ENCODE measurements around the gene NOS3. TPM values are rescaled to one million over a fixed set of nuclear protein-coding genes. Genes with fewer than 3 reads are reported as not detected.

The NOS3 gene
- total RNA-seq, 4 donors from 2014 or later = 6.6 to 50.1 (median 15.8) TPM

DNA sequence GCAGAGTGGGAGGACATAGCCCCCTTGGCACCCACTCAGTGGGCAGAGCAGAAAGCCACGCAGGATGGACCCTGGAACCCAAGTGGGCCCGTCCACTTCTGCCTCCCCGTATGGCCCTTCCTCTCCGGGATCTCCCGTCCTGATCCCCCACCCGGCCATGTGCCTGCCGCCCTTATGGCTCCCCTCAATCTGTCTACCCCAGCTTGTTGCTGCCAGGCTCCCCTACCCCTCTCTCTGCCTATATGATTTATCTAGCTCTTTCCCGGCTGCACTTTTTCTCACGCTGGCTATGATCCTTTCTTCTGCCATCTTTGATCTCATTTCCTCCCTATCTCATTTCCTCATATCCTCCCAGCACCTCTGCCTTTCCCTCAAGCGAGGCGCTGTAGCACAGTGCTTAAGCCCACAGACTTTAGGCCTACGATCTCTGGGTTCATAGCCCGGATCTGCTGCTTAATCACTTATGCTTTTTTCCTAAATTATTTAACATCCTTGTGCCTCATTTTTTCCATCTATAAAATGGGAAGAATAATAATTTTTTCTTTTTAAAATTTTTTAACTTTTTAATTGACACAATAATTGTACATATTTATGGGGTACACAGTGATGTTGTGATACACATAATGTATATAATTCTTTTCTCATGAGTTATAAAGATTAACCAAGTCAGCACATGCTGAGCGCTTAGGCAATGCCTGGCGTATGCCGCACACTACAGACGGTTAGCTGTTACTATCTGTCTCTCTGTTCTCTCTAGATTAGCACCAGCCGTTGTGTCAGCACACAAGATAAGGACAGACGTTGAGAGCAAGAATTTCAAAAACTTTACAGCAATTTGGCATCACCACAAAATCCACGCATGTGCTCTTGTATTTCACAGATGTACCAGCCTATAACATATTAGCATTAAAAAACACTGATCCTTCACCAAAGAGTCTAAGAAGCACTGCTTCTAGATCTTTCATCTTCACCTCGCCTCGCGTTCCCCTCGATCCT lies 30.8 kb upstream of the NOS3 start:
- no peaks in the 10 kb centered on the region for H3K27me3 ChIP-seq
- DNase-seq = no peak
- no peak overlapping the region for H3K4me3 ChIP-seq
- H3K9me3 ChIP-seq = no peaks in the 10 kb centered on the region
- no peak for TF ChIP-seq POLR2A (IDR thresholded peaks at IDR 0.05)
- TF ChIP-seq, protein P1, sequence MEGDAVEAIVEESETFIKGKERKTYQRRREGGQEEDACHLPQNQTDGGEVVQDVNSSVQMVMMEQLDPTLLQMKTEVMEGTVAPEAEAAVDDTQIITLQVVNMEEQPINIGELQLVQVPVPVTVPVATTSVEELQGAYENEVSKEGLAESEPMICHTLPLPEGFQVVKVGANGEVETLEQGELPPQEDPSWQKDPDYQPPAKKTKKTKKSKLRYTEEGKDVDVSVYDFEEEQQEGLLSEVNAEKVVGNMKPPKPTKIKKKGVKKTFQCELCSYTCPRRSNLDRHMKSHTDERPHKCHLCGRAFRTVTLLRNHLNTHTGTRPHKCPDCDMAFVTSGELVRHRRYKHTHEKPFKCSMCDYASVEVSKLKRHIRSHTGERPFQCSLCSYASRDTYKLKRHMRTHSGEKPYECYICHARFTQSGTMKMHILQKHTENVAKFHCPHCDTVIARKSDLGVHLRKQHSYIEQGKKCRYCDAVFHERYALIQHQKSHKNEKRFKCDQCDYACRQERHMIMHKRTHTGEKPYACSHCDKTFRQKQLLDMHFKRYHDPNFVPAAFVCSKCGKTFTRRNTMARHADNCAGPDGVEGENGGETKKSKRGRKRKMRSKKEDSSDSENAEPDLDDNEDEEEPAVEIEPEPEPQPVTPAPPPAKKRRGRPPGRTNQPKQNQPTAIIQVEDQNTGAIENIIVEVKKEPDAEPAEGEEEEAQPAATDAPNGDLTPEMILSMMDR (IDR thresholded peaks at IDR 0.05) = no peak
- peak overlapping the region; percentile 68 to 79 for H3K27ac ChIP-seq
- intact Hi-C loops (cut with DNase I; ENCODE audit: low total_unique reads) = no loop called here
- H3K36me3 ChIP-seq = no peaks in the 10 kb centered on the region
- peaks cover 0 to 13% of the 10 kb centered on the region in 2 donors for H3K4me1 ChIP-seq

- H3K4me3 ChIP-seq = no peak overlapping the region
- H3K9me3 ChIP-seq = no peaks in the 10 kb centered on the region
- no peak for TF ChIP-seq POLR2A (IDR thresholded peaks at IDR 0.05)
- TF ChIP-seq, protein P1 (IDR thresholded peaks at IDR 0.05) = no peak
- peak; percentile 57 to 78 for DNase-seq
- intact Hi-C loops (cut with DNase I; ENCODE audit: low total_unique reads) = no loop called here
- no peaks in the 10 kb centered on the region for H3K27me3 ChIP-seq
- no peaks in the 10 kb centered on the region for H3K36me3 ChIP-seq
- H3K27ac ChIP-seq = peak overlapping the region; percentile 68 to 79
- peaks cover 0 to 8% of the 10 kb centered on the region in 2 donors for H3K4me1 ChIP-seq
Observed at GRCh38 chr7:150961510-150962289, 29.1 kb upstream of the NOS3 start.

GRCh38 chr7:150962290-150962552 lies 28.6 kb upstream of the NOS3 start:
- no peak for DNase-seq
- intact Hi-C loops (cut with DNase I; ENCODE audit: low total_unique reads) = no loop called here
- no peaks in the 10 kb centered on the region for H3K36me3 ChIP-seq
- H3K27ac ChIP-seq = peak overlapping the region; percentile 68 to 79
- H3K9me3 ChIP-seq = no peaks in the 10 kb centered on the region
- H3K4me3 ChIP-seq = no peak overlapping the region
- H3K4me1 ChIP-seq = peaks cover 0 to 8% of the 10 kb centered on the region in 2 donors
- H3K27me3 ChIP-seq = no peaks in the 10 kb centered on the region
- TF ChIP-seq POLR2A (IDR thresholded peaks at IDR 0.05) = no peak
- TF ChIP-seq, protein P1 (IDR thresholded peaks at IDR 0.05) = no peak

DNA sequence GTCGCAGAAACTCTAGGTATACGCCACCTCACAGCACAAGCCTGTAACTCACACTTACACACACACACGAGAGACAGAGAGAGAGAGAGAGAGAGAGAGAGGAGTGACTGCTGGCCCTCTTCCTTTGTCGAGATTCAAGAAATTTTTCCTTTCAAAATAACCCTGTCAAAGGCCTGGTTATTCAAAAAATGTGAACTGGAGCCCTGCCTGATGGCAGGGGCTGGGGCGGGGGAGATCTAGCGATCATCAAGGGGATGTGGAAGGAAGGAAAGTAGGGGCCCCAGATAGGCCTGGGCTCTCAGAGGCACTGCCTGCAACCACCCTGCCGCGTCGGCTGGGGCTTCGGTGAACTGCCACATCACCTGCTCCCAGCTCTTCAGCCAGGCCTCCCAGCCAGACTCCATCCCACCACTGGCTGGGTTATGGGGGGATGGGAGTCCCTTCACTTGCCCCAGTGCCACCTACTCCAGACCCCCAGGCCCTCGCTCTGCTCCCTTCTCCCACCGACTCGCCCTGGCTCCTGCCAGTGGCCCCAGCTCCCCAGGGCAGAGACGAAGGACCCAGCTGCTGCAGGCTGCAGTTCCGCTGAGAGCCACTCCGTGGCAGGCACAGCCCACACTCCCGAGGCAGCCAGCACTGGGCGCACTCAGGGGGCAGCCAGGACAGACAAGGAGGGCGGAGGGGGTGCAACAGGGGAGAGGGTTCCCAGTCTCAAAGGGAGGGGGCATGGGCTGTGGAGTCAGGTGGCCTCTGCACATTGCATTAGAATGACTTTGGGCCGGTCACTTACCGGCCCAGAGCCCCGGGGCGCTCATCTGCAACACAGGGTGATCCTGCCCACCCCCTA lies 28.0 kb upstream of the NOS3 start:
- intact Hi-C loops (cut with DNase I; ENCODE audit: low total_unique reads) = no loop called here
- TF ChIP-seq POLR2A (IDR thresholded peaks at IDR 0.05) = no peak
- TF ChIP-seq, protein P1 (IDR thresholded peaks at IDR 0.05) = peak; percentile 88 to 96 (median 95)
- H3K27me3 ChIP-seq = no peaks in the 10 kb centered on the region
- no peak overlapping the region for H3K4me3 ChIP-seq
- peak overlapping the region; percentile 68 to 79 for H3K27ac ChIP-seq
- H3K36me3 ChIP-seq = no peaks in the 10 kb centered on the region
- DNase-seq = peak; percentile 63 to 64
- H3K4me1 ChIP-seq = peaks cover 0 to 8% of the 10 kb centered on the region in 2 donors
- no peaks in the 10 kb centered on the region for H3K9me3 ChIP-seq

Data from uterus (tissue), 4 donors.